ENCODE measurements around the gene KIF23.

KIF23 gene

DNA sequence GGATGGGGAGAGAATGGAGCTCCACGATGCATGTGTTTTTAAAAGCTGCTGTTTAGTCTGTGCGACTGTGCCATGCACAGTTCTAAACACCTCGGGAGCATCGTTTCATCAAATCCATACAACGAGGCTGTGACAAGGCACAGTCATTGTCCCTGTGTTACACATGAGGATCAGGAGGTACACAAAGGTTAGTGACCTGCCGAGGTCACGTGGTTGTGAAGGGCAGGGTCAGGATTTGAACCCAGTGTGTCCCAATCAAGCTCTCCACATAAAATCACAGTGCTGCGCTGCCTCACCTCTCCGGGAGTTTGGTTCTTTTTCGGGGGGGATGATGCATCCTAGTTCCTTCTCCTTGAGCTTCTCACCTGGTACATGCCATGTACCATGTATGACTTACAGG is 18.7 kb upstream of the KIF23 start:
- DNase-seq: no peak

GRCh38 chr15:69395991-69396390 is 18.2 kb upstream of the KIF23 start:
- no peak for DNase-seq

GRCh38 chr15:69398491-69398891 is 15.7 kb upstream of the KIF23 start:
- DNase-seq: no peak

DNA sequence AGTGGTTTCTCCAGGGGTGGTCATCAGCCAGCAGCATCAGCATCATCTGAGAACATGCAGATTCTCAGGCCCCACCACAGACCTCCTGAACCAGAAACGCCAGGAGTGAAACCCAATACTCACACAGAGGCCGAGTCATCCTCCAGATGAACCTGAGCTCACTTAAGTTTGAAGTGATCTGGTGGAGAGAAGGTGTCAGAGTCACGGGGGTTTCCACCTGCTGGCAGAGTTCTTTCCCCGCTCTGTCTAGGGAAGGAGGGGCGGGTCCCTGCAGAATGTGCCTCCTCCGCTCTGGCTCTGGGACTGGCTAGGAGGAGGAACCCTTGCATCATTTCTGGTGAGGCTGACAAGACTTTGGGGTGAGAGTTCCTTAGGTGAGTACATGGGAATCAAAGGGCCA is 13.3 kb upstream of the KIF23 start:
- DNase-seq: no peak

GRCh38 chr15:69402816-69403215 is 11.3 kb upstream of the KIF23 start:
- DNase-seq: no peak

DNA sequence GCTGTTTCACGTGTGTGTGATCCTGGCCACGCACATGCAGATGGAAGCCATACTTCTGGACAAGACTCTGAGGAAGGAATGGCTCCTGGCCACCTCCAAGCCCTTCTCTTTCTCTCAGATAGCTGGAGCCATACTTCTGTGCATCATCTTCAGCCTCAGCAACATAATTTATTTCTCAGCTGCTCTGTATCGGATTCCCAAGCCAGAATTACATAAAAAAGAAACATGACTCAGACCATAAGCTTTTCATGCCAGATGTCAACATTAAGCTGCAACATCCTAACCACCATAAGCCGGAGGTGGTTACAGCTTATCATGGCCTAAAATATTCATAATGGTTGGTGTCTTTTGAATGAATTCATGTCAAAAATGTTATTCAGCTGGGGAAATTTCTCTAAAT is 10.6 kb upstream of the KIF23 start:
- no peak for DNase-seq

DNA sequence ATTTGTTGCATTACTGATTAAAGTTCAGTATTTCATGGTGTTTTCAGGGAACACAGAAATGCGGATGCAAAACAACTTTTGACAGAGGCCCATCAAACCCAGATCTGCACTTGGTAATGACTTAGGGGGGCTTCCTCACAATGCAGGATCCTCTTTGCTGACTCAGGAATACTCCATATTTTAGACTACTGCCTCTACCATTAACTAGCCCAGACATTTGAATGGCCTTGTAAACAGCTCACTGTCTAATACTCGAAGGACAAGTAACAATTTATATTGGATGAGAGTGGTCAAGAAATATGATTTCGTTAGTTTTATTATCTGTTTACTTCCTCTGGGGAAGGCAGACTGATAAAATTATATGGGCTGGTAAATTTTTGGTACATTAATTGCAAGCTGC is 9.0 kb upstream of the KIF23 start:
- no peak for DNase-seq

GRCh38 chr15:69407719-69408400 is 6.3 kb upstream of the KIF23 start:
- no peak for DNase-seq

GRCh38 chr15:69408841-69409240 is 5.3 kb upstream of the KIF23 start:
- DNase-seq: no peak

- no peak for DNase-seq
Observed at GRCh38 chr15:69410248-69410874, 3.8 kb upstream of the KIF23 start.

GRCh38 chr15:69412274-69412673 is 1.9 kb upstream of the KIF23 start:
- DNase-seq: no peak

DNA sequence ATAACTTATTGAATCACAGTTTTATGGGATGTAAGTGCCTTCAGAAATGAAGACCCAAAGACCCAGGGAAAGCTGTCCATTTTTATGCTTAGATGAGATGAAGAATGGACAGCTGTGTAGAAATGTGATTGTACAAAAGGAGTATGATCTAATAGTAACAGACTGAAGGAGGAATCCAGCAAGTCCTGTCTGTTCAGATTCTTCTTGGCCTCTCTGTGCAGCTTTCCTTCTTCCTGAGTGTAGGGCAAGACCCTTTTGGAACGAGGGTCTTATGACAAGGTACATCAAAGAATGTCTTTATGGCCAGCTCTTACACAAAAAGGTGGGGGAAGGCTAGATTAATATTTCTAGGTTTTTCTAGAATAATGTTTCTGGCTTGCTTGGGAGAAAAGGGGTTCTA is 1.4 kb upstream of the KIF23 start:
- DNase-seq: no peak

DNA sequence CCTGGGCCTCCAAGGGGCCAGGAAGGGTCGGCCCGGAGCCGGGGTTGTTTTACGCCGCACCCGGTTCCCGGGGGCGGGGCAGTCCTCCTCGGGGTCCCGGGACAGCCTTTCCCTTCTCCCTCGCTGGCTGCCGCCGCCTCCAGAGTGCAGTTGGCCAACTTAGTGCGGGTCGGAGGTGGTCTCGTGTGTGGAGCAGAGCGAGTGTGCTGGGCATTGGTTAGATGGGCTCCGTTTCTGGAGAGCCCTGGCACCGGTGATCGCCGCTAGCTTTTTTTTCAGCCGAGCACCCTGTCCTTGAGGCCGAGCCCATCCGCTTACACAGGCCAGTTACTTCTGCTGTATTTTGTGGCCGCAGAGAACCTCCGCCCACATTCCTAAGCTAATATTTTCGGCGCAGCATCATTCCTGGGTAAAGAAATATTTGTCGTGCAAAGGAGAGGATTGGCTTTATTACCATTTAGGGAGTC is 585 bp downstream of the KIF23 start:
- peak; percentile 23 for DNase-seq

- no peak for DNase-seq
Observed at GRCh38 chr15:69415381-69415780, 1.2 kb downstream of the KIF23 start.

DNA sequence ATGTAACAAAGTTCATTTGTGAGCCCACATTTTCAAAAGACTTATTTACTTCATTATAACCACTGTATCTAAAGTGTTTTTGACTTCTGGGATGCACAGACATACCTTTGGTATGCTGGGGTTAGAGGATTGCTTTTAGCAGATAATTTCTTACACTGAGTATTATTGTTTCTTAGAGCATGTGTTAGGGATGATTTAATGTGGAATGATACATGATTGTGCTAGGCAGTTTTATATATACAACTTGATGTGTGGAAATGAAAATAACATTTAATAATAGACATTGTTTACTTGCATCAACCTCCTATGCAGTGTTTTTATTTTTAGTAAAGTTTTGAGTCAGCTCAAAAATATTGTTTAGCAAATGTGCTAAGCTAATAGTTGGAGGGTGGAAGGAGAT is 3.4 kb downstream of the KIF23 start:
- no peak for DNase-seq

DNA sequence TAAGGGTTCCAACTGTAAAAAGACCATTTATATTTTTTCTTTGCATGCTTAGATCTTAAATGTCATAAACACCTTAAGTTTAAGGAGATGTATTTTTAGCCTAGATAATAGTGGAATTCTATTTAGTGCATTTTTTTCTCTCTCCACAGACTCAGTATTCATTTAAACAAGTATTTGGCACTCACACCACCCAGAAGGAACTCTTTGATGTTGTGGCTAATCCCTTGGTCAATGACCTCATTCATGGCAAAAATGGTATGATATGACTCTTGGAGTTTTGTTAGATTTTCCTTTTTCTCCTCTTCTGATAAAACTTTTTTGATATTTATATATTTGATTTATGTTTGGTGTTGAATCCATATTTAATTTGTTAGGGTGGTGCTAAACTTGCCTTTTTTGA is 7.3 kb downstream of the KIF23 start:
- no peak for DNase-seq

- DNase-seq: no peak
Observed at GRCh38 chr15:69422336-69422895, 8.3 kb downstream of the KIF23 start.

DNA sequence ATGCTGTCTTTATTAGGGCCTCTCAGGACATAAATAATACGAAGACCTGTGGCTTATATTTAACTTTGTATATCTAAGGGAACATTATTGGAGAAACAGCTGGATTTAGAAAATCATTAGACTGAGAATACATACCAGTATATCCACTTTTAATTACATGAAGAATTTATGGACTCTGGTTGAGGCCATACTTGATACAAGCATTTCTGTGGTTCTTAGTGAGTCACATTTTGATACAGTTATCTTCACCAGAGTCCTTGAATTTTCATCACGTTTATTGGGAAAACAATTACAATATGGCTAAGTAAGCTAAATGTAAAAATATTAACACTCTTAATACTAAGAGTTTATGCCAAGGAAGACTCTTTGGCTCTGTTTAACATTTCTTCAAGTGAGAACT is 9.9 kb downstream of the KIF23 start:
- DNase-seq: no peak

DNA sequence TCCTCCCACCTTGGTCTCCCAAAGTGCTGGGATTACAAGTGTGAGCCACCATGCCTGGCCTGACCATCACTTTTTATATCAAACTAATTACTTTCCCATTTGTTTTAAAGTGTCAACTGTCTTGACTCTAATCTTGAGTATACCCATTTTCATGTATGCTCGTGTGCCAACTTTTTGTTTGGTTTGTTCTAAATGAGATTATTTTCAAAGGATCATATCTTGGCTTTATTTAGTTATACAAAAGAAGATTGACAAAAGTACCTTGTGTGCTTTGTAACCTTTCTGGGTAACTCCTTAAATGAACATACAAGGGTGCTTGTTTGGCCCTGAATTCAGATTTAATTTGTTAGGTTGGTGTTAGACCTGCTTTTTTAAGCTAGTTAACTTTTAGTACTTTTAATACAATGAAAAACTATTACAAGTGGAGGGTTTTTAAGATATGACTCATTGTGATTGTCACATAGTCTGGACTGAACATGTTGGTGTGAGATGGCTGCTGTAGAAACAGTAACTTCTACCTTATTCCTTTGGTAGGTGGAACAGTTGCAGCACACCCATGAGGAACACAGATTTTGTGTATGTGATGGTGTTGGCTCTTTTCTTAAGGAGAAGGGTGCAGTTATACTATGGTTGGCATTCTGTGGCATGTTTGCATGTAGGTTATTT is 10.7 kb downstream of the KIF23 start:
- no peak for DNase-seq

- no peak for DNase-seq
Observed at GRCh38 chr15:69433831-69434230, 19.7 kb downstream of the KIF23 start.

GRCh38 chr15:69434238-69434637 is 20.1 kb downstream of the KIF23 start:
- no peak for DNase-seq

DNA sequence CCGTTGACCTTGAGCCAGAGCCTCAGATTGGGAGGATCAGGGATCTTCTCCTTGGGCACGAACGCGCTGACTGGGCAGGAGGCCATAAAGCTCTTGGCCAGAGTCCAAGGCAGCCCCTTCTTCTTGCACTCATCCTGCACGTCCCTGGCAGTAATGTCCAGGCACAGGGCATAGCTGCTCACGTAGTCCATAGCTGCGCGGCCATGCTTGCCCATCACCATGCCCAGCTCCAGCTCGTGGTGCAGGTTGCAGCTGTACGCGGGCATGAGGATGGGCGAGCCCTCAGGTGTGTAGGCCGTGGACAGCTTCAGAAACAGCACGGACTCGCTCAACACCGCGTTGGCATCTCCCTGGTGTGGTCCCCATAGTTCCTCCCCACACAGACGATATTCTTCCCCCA is 20.5 kb downstream of the KIF23 start:
- DNase-seq: no peak

- DNase-seq: no peak
Observed at GRCh38 chr15:69435985-69436384, 21.8 kb downstream of the KIF23 start.

DNA sequence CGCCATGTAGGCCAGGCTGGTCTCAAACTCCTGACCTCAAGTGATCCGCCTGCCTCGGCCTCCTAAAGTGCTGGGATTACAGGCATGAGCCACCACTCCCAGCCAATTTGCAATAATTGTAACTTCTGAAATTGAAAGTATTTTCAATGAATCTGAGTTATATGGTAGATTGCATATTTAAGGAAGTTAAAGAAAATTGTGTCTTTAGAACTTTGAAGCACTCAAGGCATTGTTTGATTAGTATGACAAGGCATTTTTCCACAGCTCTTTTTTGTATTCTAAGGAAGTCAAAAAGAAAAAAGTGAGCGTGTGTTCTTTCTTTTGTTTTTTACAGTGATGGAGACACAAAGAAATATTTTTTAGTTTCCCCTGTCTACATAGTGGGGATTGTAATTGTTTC is 22.8 kb downstream of the KIF23 start:
- DNase-seq: no peak
